Body of pancreas (tissue), 4 donors: Measurements from ENCODE around the gene CD300E. TPM values are rescaled to one million over a fixed set of nuclear protein-coding genes. Genes with fewer than 3 reads are reported as not detected.

Source experiments
- ATAC-seq: fragments of 150-250 bp; one replicate; pipeline ENCODE4 v1.9.1; 2016
- DNase-seq, 4 donors: peaks; one replicate each; pipeline ENCODE4 v3.0.0-alpha.2; 2019
- H3K27ac ChIP-seq, 4 donors: fragments of 200-600 bp; sonication (generic); 1 replicate in 3 of 4; 2 replicates in 1 of 4; pipeline versions ENCODE4 v1.5.1 to v1.6.1; 2016 to 2019; ENCODE audit warnings: mild to moderate bottlenecking in 1 of 4, mixed read lengths in 1 of 4, moderate library complexity in 1 of 4
- H3K27me3 ChIP-seq, 2 donors: fragments of 200-600 bp; sonication (generic); one replicate each; pipeline ENCODE4 v1.6.0; 2016; ENCODE audit warnings: mild to moderate bottlenecking in 1 of 2
- H3K36me3 ChIP-seq, 2 donors: fragments of 200-600 bp; sonication (generic); replicated peaks in 1 of 2; 2 replicates each; pipeline ENCODE4 v1.5.1; 2016; ENCODE audit warnings: low read depth in 2 of 2; ENCODE audit not compliant: insufficient read depth in 1 of 2
- H3K4me1 ChIP-seq: fragments of 200-600 bp; sonication (generic); one replicate; pipeline ENCODE4 v1.6.0; 2016
- H3K4me3 ChIP-seq, 2 donors: fragments of 200-600 bp; sonication (generic); 1 replicate in 1 of 2; 2 replicates in 1 of 2; pipeline ENCODE4 v1.5.1; 2016 to 2019
- H3K9me3 ChIP-seq, 3 donors: fragments of 200-600 bp; sonication (generic); 1 replicate in 2 of 3; 2 replicates in 1 of 3; pipeline ENCODE4 v1.5.1; 2016
- POLR2A ChIP-seq, 3 donors: fragments of 450-650 bp; IDR thresholded peaks; one replicate each; pipeline ENCODE4 v1.6.1; 2016; ENCODE audit warnings: antibody characterized with exemption in 3 of 3, mild to moderate bottlenecking in 2 of 3
- WGBS, 2 donors: methylation state at CpG; one replicate each; pipeline ENCODE4 v1.1.5; 2017; 5-methylcytosine and 5-hydroxymethylcytosine counted together
- intact Hi-C: fragments of 100-400 bp; cut with DNase I; formaldehyde crosslinking; loops from one replicate; pipeline ENCODE4 v1.15.1; 2023
- total RNA-seq, 2 donors: library from RNA; depleted of rRNA; stranded (reverse); fragments of >200 nt; gene quantifications; one replicate each; pipeline ENCODE4 v1.1.0, GENCODE V29; 2016
- TF ChIP-seq, protein P1 (sequence below), 7 experiments: fragments of 450-650 bp in 4 of 7; fragments of 200-600 bp in 3 of 7; sonication (generic) in 3 of 7; IDR thresholded peaks; one replicate each; pipeline ENCODE4 v1.5.1; 2016 to 2019; ENCODE audit warnings: antibody characterized with exemption in 7 of 7

Gene CD300E
- total RNA-seq, 2 donors from 2014 or later = not detected

DNA sequence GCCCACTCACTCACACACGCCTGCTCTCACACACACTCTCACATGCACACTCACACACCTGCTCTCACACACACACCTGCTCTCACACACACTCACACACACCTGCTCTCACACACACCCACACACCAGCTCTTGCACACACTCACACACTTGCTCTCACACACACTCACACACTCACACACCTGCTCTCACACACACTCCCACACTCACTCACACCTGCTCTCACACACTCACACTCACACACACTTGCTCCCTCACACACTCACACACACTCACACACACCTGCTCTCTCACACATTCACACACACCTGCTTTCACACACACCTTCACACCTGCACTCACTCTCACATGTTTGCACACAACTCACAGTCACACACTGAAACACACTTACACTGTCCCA, 60.2 kb downstream of the CD300E start:
- Histone ChIP-seq H3K27ac (no peak overlapping the region), H3K9me3 (no peaks in the 10 kb centered on the region), H3K36me3 (no peaks in the 10 kb centered on the region), H3K4me1 (no peaks in the 10 kb centered on the region), H3K27me3 (no peaks in the 10 kb centered on the region), H3K4me3 (no peak overlapping the region)
- intact Hi-C loops = no loop called here
- ATAC-seq (no peak), DNase-seq (no peak)
- TF ChIP-seq POLR2A (IDR thresholded peaks at IDR 0.05) = no peak
- TF ChIP-seq, protein P1, sequence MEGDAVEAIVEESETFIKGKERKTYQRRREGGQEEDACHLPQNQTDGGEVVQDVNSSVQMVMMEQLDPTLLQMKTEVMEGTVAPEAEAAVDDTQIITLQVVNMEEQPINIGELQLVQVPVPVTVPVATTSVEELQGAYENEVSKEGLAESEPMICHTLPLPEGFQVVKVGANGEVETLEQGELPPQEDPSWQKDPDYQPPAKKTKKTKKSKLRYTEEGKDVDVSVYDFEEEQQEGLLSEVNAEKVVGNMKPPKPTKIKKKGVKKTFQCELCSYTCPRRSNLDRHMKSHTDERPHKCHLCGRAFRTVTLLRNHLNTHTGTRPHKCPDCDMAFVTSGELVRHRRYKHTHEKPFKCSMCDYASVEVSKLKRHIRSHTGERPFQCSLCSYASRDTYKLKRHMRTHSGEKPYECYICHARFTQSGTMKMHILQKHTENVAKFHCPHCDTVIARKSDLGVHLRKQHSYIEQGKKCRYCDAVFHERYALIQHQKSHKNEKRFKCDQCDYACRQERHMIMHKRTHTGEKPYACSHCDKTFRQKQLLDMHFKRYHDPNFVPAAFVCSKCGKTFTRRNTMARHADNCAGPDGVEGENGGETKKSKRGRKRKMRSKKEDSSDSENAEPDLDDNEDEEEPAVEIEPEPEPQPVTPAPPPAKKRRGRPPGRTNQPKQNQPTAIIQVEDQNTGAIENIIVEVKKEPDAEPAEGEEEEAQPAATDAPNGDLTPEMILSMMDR (IDR thresholded peaks at IDR 0.05) = no peak
- 84 to 85% methylated on average over 1 of the region's 1 CpG for WGBS, 2 donors

DNA sequence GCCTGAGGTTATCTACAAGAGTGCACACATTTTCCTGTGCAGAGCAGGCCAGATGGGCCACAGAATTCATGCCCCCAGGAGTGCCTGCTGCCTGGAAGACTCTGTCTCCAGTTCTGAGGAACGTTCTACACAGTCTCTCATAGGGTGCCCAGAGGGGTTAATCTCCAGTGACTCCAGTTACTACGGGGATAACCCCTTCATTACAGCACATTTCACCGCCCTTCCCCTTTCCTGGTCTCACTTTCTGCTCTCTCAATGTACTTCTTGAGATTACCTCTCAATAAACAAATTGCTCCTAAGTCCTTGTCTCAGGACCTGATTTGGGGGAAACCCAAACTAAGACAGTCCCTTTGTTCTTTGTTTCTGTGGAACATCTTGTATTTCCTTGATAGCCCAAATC, 62.0 kb downstream of the CD300E start:
- DNase-seq (no peak), ATAC-seq (no peak)
- H3K27ac ChIP-seq = no peak overlapping the region
- H3K36me3 ChIP-seq = no peaks in the 10 kb centered on the region
- no peaks in the 10 kb centered on the region for H3K4me1 ChIP-seq
- H3K4me3 ChIP-seq = no peak overlapping the region
- 51 to 54% methylated on average over 3 of the region's 3 CpGs for WGBS, 2 donors
- no peaks in the 10 kb centered on the region for H3K27me3 ChIP-seq
- H3K9me3 ChIP-seq = no peaks in the 10 kb centered on the region
- TF ChIP-seq POLR2A (IDR thresholded peaks at IDR 0.05) = no peak
- TF ChIP-seq, protein P1 (IDR thresholded peaks at IDR 0.05) = no peak
- intact Hi-C loops = no loop called here

Other genes with a start within 250 kb of the CD300E start
- 10 to 100 TPM; 68.0 to 71.2 TPM for gene GPRC5C, start 191.7 kb downstream of the CD300E start, total RNA-seq
- gene CD300A, start 157.1 kb downstream of the CD300E start, total RNA-seq = 1 to 10 TPM; 2.0 to 3.1 TPM
- gene CD300LB, start 92.3 kb downstream of the CD300E start, total RNA-seq = not detected
- gene CD300C, start 77.6 kb downstream of the CD300E start, total RNA-seq = under 1 TPM in 1 of 2 donors, not detected in 1; 0.52 TPM
- not detected for gene CD300H, start 56.2 kb downstream of the CD300E start, total RNA-seq
- gene CD300LD, start 31.5 kb downstream of the CD300E start, total RNA-seq = not detected
- gene CD300LF, start 89.2 kb upstream of the CD300E start, total RNA-seq = not detected
- gene RAB37, start 113.5 kb upstream of the CD300E start, total RNA-seq = under 1 TPM; 0.66 to 0.78 TPM
- 10 to 100 TPM; 56.6 to 64.9 TPM for gene NHERF1, start 124.9 kb upstream of the CD300E start, total RNA-seq
- gene NAT9, start 152.6 kb upstream of the CD300E start, total RNA-seq = 10 to 100 TPM; 21.8 to 23.3 TPM
- not detected for gene GRIN2C, start 236.1 kb upstream of the CD300E start, total RNA-seq
- gene FDXR, start 249.3 kb upstream of the CD300E start, total RNA-seq = 10 to 100 TPM; 14.3 to 25.7 TPM